Fibroblast of lung (primary cell): ENCODE results near the gene SMG6. TPM values are rescaled to one million over a fixed set of nuclear protein-coding genes. Genes with fewer than 3 reads are reported as not detected.
A peak's percentile ranks its signal among the peaks of the same experiment; 100 is the strongest.

Experiments used
- DNase-seq, 2 donors: peaks; one replicate each; pipeline versions ENCODE4 v3.0.0 to v3.0.0-alpha.2; 2010; ENCODE audit warnings: low read depth in 2 of 2
- H2AFZ ChIP-seq: 2 replicates; pipeline ENCODE4 v1.5.1; 2012; ENCODE audit warnings: low read length, control low read depth, inconsistent platforms
- H3K27ac ChIP-seq: 2 replicates; pipeline ENCODE4 v1.5.1; 2011; ENCODE audit warnings: low read length, control low read depth; ENCODE audit not compliant: insufficient read depth
- H3K27me3 ChIP-seq: 2 replicates; pipeline ENCODE4 v1.5.1; 2011; ENCODE audit warnings: mild to moderate bottlenecking, low read length; ENCODE audit not compliant: control insufficient read depth, insufficient read depth
- H3K36me3 ChIP-seq: 2 replicates; pipeline ENCODE4 v1.5.1; 2011; ENCODE audit warnings: low read length; ENCODE audit not compliant: control insufficient read depth, insufficient read depth
- H3K4me1 ChIP-seq: 2 replicates; pipeline ENCODE4 v1.5.1; 2011; ENCODE audit warnings: low read length; ENCODE audit not compliant: control insufficient read depth, insufficient read depth; ENCODE audit errors: extremely low read depth
- H3K4me2 ChIP-seq: 2 replicates; pipeline ENCODE4 v1.5.1; 2011; ENCODE audit warnings: low read length, control low read depth; ENCODE audit not compliant: insufficient read depth; ENCODE audit errors: extremely low read depth
- H3K4me3 ChIP-seq, 4 experiments: fragments of 200-600 bp in 1 of 4; sonication (generic) in 1 of 4; replicated peaks in 1 of 4; 2 replicates each; pipeline ENCODE4 v1.5.1; 2011 to 2016; ENCODE audit warnings: low read length in 4 of 4, low read depth in 3 of 4, mild to moderate bottlenecking in 3 of 4, control low read depth in 2 of 4, inconsistent platforms in 1 of 4, mixed read lengths in 1 of 4; ENCODE audit not compliant: insufficient read depth in 1 of 4; ENCODE audit errors: control extremely low read depth in 1 of 4
- H3K79me2 ChIP-seq: 2 replicates; pipeline ENCODE4 v1.5.1; 2012; ENCODE audit warnings: mild to moderate bottlenecking, low read length, inconsistent platforms; ENCODE audit not compliant: control insufficient read depth, insufficient read depth
- H3K9ac ChIP-seq: 2 replicates; pipeline ENCODE4 v1.5.1; 2011; ENCODE audit warnings: mild to moderate bottlenecking, low read length, control low read depth; ENCODE audit not compliant: insufficient read depth
- H3K9me3 ChIP-seq: 2 replicates; pipeline ENCODE4 v1.5.1; 2012; ENCODE audit warnings: low read depth, low read length; ENCODE audit not compliant: control insufficient read depth, insufficient read depth
- H4K20me1 ChIP-seq: 2 replicates; pipeline ENCODE4 v1.5.1; 2011; ENCODE audit warnings: low read length; ENCODE audit not compliant: control insufficient read depth, insufficient read depth; ENCODE audit errors: extremely low read depth
- EZH2 ChIP-seq: IDR thresholded peaks from 2 replicates; pipeline ENCODE4 v1.5.1; 2012; ENCODE audit warnings: low read length, control low read depth, mild to moderate bottlenecking; ENCODE audit errors: missing control alignments
- polyA plus RNA-seq, 2 donors: library from polyadenylated mRNA; depleted of rRNA in 1 of 2; stranded (reverse) in 1 of 2; unstranded in 1 of 2; fragments of >200 nt; gene quantifications; 2 replicates each; pipeline ENCODE4 v1.2.1, GENCODE V29; 2011 to 2012; ENCODE audit warnings: missing spikeins in 1 of 2
- total RNA-seq: library from RNA; depleted of rRNA; stranded (reverse); fragments of >200 nt; gene quantifications from 2 replicates; pipeline ENCODE4 v1.2.1, GENCODE V29; 2014
- TF ChIP-seq, protein P1 (sequence below), 2 donors: IDR thresholded peaks in 1 of 2; conservative IDR thresholded peaks in 1 of 2; 1 replicate in 1 of 2; 2 replicates in 1 of 2; pipeline ENCODE4 v1.5.1; 2011 to 2012; ENCODE audit warnings: low read length in 2 of 2, control low read depth in 1 of 2, inconsistent platforms in 1 of 2, low read depth in 1 of 2, mild to moderate bottlenecking in 1 of 2

Gene SMG6
- total and polyA plus RNA-seq, 2 donors (not counting 1 experiment from before 2014, with no cell fraction given) = 14.7 to 29.9 TPM

DNA sequence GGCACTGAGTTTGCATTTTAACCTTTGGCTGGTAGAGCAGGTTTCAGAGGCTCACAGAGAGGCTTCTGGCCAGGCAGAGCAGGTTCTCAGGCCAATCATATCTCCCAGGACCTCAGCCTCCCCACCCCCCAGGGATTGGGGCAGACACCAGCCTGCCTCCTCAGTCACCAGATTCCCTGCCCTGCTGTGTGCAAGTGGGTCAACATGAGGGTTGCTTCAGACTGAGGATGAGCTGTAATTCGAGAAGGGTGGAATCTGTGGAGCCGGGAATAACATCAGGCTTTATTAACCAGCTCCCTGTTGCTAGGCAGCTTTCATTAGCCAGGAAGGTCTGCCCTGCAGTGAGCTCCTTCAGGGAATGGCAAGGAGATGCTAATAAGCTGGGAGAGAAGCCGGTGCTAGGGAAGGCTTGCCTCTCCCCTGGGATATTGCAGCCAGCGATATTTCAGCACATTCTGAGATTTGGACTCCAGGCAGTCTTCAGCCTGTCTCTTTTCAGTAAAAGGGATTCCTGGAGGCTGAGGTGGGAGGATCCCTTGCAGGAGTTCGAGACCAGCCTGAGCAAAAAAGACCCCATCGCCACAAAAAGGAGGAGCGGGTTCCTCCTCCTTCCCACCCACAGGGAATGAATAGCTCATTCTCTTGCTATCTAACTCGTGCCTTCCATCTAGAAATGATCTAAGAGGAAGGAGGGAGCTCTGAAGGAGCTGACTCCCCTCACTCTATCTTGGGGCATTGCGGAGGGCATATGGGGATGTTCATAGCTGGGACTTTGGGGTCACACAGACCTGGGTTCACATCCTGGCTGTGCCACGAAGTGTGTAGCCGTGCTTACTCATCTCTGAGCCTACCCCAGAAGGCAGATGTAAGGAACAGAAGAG, 44.5 kb upstream of the SMG6 start:
- no peaks in the 10 kb centered on the region for H4K20me1 ChIP-seq
- H3K4me3 ChIP-seq = no peak overlapping the region
- TF ChIP-seq EZH2 = no peak
- TF ChIP-seq, protein P1, sequence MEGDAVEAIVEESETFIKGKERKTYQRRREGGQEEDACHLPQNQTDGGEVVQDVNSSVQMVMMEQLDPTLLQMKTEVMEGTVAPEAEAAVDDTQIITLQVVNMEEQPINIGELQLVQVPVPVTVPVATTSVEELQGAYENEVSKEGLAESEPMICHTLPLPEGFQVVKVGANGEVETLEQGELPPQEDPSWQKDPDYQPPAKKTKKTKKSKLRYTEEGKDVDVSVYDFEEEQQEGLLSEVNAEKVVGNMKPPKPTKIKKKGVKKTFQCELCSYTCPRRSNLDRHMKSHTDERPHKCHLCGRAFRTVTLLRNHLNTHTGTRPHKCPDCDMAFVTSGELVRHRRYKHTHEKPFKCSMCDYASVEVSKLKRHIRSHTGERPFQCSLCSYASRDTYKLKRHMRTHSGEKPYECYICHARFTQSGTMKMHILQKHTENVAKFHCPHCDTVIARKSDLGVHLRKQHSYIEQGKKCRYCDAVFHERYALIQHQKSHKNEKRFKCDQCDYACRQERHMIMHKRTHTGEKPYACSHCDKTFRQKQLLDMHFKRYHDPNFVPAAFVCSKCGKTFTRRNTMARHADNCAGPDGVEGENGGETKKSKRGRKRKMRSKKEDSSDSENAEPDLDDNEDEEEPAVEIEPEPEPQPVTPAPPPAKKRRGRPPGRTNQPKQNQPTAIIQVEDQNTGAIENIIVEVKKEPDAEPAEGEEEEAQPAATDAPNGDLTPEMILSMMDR (conservative IDR thresholded peaks at IDR 0.05 in 1 of 2, IDR thresholded peaks at IDR 0.05 in 1 of 2; ENCODE audit: low read depth in 1 of 2, low read length in 2 of 2) = no peak
- H3K9ac ChIP-seq = no peak overlapping the region
- H3K27me3 ChIP-seq = no peaks in the 10 kb centered on the region
- no peak overlapping the region for H2AFZ ChIP-seq
- no peaks in the 10 kb centered on the region for H3K79me2 ChIP-seq
- no peak overlapping the region for H3K27ac ChIP-seq
- H3K36me3 ChIP-seq = peaks cover 3% of the 10 kb centered on the region
- H3K4me1 ChIP-seq = peaks cover 7% of the 10 kb centered on the region
- DNase-seq = peak; percentile 74 to 86
- H3K9me3 ChIP-seq = no peaks in the 10 kb centered on the region
- H3K4me2 ChIP-seq = no peak overlapping the region

DNA sequence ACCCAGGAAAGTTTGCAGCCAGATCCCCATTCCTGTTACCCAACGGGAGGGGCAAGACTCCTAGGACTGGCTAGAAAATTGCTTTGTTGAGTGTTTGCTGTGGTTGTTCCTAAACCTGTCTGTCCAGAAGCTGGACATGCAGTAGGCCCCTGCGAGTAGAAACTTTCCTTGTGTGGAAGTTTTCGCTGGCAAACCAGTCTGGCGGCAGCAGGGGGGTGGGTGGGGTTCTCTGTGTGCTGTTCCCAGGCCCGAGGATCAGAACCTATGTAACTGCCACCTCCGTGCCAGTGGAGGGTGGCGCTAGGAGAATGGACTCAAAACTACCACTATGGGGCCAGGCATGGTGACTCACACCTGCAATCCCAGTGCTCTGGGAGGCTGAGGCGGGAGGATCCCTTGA, 42.9 kb upstream of the SMG6 start:
- TF ChIP-seq, protein P1 (conservative IDR thresholded peaks at IDR 0.05 in 1 of 2, IDR thresholded peaks at IDR 0.05 in 1 of 2; ENCODE audit: low read depth in 1 of 2, low read length in 2 of 2) = no peak
- no peak for TF ChIP-seq EZH2
- no peak for DNase-seq
- H3K27me3 ChIP-seq = no peaks in the 10 kb centered on the region

DNA sequence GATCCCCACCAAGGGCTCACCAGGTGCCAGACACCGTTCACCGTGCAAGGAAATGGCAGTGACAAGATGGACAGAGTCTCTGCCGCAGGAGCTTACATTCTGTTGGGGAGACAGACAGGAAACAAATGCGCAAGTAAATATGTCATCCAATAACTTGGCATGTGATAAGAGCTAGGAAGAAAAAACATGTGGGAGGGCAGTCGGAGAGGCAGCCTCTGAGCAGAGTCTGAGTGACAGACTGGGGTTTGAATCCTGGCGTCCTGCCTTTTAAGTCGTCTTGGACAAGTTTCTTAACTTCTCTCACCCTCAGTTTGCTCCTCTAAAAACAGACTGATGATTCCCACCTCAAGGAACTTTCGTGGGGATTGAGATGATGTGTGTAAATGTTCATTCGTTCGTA, 40.9 kb upstream of the SMG6 start:
- Histone ChIP-seq H3K27me3 (no peaks in the 10 kb centered on the region), H4K20me1 (no peaks in the 10 kb centered on the region), H2AFZ (no peak overlapping the region), H3K4me2 (no peak overlapping the region), H3K36me3 (peaks cover 3% of the 10 kb centered on the region), H3K4me3 (no peak overlapping the region), H3K79me2 (no peaks in the 10 kb centered on the region), H3K4me1 (peaks cover 7% of the 10 kb centered on the region), H3K9me3 (no peaks in the 10 kb centered on the region), H3K9ac (no peak overlapping the region), H3K27ac (no peak overlapping the region)
- TF ChIP-seq, protein P1 (conservative IDR thresholded peaks at IDR 0.05 in 1 of 2, IDR thresholded peaks at IDR 0.05 in 1 of 2; ENCODE audit: low read depth in 1 of 2, low read length in 2 of 2) = no peak
- no peak for TF ChIP-seq EZH2
- DNase-seq = peak in 1 of 2 donors; percentile 43

More for the DNA sequence above, 42.9 kb upstream of the SMG6 start:
- H3K4me3 ChIP-seq = no peak overlapping the region
- H3K9ac ChIP-seq = no peak overlapping the region
- H3K4me2 ChIP-seq = no peak overlapping the region
- H3K36me3 ChIP-seq = peaks cover 3% of the 10 kb centered on the region
- H3K9me3 ChIP-seq = no peaks in the 10 kb centered on the region
- H4K20me1 ChIP-seq = no peaks in the 10 kb centered on the region
- H3K4me1 ChIP-seq = peaks cover 7% of the 10 kb centered on the region
- no peak overlapping the region for H2AFZ ChIP-seq
- no peaks in the 10 kb centered on the region for H3K79me2 ChIP-seq
- no peak overlapping the region for H3K27ac ChIP-seq
